Upper lobe of left lung (tissue), 6 donors: ENCODE results near the gene SDC3. TPM values are rescaled to one million over a fixed set of nuclear protein-coding genes. Genes with fewer than 3 reads are reported as not detected.

Source experiments
- ATAC-seq, 2 donors: fragments of 200-7000 bp; cut with Tn5 transposase; one replicate each; pipeline ENCODE4 v1.9.1; 2022; ENCODE audit warnings: mild to moderate bottlenecking in 2 of 2, moderate library complexity in 2 of 2; ENCODE audit not compliant: low FRiP score in 2 of 2
- DNase-seq, 2 donors: peaks; one replicate each; pipeline ENCODE4 v3.0.0-alpha.2; 2019 to 2020
- H3K27ac ChIP-seq, 4 donors: fragments of 200-600 bp; sonication (generic); one replicate each; pipeline ENCODE4 v1.5.1; 2016 to 2019
- H3K27me3 ChIP-seq, 4 donors: fragments of 200-600 bp; sonication (generic); one replicate each; pipeline ENCODE4 v1.5.1; 2017 to 2019
- H3K36me3 ChIP-seq, 4 donors: fragments of 200-600 bp; sonication (generic); one replicate each; pipeline ENCODE4 v1.5.1; 2016 to 2019
- H3K4me1 ChIP-seq, 4 donors: fragments of 200-600 bp; sonication (generic); one replicate each; pipeline ENCODE4 v1.5.1; 2018 to 2019
- H3K4me3 ChIP-seq, 4 donors: fragments of 200-600 bp; sonication (generic); one replicate each; pipeline ENCODE4 v1.5.1; 2017 to 2019; ENCODE audit warnings: mild to moderate bottlenecking in 2 of 4, moderate library complexity in 1 of 4
- H3K9me3 ChIP-seq, 4 donors: fragments of 200-600 bp; sonication (generic); one replicate each; pipeline ENCODE4 v1.5.1; 2018 to 2019
- CTCF ChIP-seq, 6 experiments: fragments of 450-650 bp in 4 of 6; fragments of 200-600 bp in 2 of 6; sonication (generic) in 2 of 6; IDR thresholded peaks; one replicate each; pipeline ENCODE4 v1.5.1; 2016 to 2019; ENCODE audit warnings: antibody characterized with exemption in 6 of 6
- EP300 ChIP-seq, 4 donors: sonication (generic); formaldehyde crosslinking; IDR thresholded peaks; one replicate each; pipeline ENCODE4 v1.5.1; 2017; ENCODE audit warnings: antibody characterized with exemption in 4 of 4, control low read depth in 2 of 4
- POLR2A ChIP-seq, 4 donors: fragments of 450-650 bp; IDR thresholded peaks; one replicate each; pipeline ENCODE4 v1.5.1; 2016 to 2017; ENCODE audit warnings: antibody characterized with exemption in 4 of 4, mild to moderate bottlenecking in 2 of 4
- POLR2AphosphoS5 ChIP-seq, 2 donors: sonication (generic); formaldehyde crosslinking; IDR thresholded peaks; one replicate each; pipeline ENCODE4 v1.5.1; 2017; ENCODE audit warnings: antibody characterized with exemption in 2 of 2
- WGBS, 2 donors: methylation state at CpG; one replicate each; pipeline ENCODE4 v1.1.5; 2017 to 2018; 5-methylcytosine and 5-hydroxymethylcytosine counted together
- total RNA-seq, 6 donors: library from RNA; depleted of rRNA in 4 of 6; stranded (reverse); fragments of >200 nt in 4 of 6; gene quantifications; one replicate each; pipeline versions ENCODE4 v1.1.0 to v1.2.1, GENCODE V29; 2016 to 2021
- donor health status: DM: no; HTN: no; CAD: no; lungs with moderate emphysema.
- donor health status: DM: no; HTN: yes; CAD: no; lungs with severe emphysema.

SDC3 gene
- 10 to 100 TPM; 15.8 to 65.8 (median 30.1) TPM for total RNA-seq

GRCh38 chr1:30908696-30909364 is at the start of gene SDC3:
Gene SDC3 (minus strand): TSS chr1:30908758. CDS start chr1:30908586, 172 bp downstream.
- Histone ChIP-seq H3K4me3 (peak within 1 kb of the TSS; percentile 39 to 63 (median 54)), H3K36me3 (no peaks in the 10 kb centered on the region), H3K9me3 (no peaks in the 10 kb centered on the region), H3K27me3 (peaks cover 0 to 1% (median 0%) of the 10 kb centered on the region in 4 donors), H3K4me1 (peaks cover 22 to 47% (median 36%) of the 10 kb centered on the region in 4 donors), H3K27ac (peak within 1 kb of the TSS; percentile 61 to 77 (median 68))
- peak in 1 of 2 donors; percentile 58 for ATAC-seq
- DNase-seq: peak in 1 of 2 donors; percentile 87
- 2 to 27% methylated on average over 5 to 13 of the region's 68 CpGs for WGBS, 2 donors
- TF ChIP-seq EP300 (IDR thresholded peaks at IDR 0.05) (no peak), POLR2A (IDR thresholded peaks at IDR 0.05) (no peak), POLR2AphosphoS5 (IDR thresholded peaks at IDR 0.05) (no peak), CTCF (IDR thresholded peaks at IDR 0.05) (no peak)

- DNase-seq (no peak), ATAC-seq (no peak)
- H3K9me3 ChIP-seq: no peaks in the 10 kb centered on the region
- H3K4me3 ChIP-seq: no peak overlapping the region
- peaks cover 15 to 68% (median 30%) of the 10 kb centered on the region in 4 donors for H3K36me3 ChIP-seq
- H3K27me3 ChIP-seq: no peaks in the 10 kb centered on the region
- H3K27ac ChIP-seq: no peak overlapping the region
- TF ChIP-seq EP300 (IDR thresholded peaks at IDR 0.05) (no peak), CTCF (IDR thresholded peaks at IDR 0.05) (no peak), POLR2A (IDR thresholded peaks at IDR 0.05) (no peak), POLR2AphosphoS5 (IDR thresholded peaks at IDR 0.05) (no peak)
- no peaks in the 10 kb centered on the region for H3K4me1 ChIP-seq
- 90 to 92% methylated on average over 4 of the region's 4 CpGs for WGBS, 2 donors
Measured at GRCh38 chr1:30957560-30958222, 49.1 kb upstream of the SDC3 start.

GRCh38 chr1:30955448-30956015 is 47.0 kb upstream of the SDC3 start:
- no peak for DNase-seq
- no peak for ATAC-seq
- no peak overlapping the region for H3K27ac ChIP-seq
- no peak for TF ChIP-seq POLR2AphosphoS5 (IDR thresholded peaks at IDR 0.05)
- no peak for TF ChIP-seq EP300 (IDR thresholded peaks at IDR 0.05)
- no peak for TF ChIP-seq POLR2A (IDR thresholded peaks at IDR 0.05)
- TF ChIP-seq CTCF (IDR thresholded peaks at IDR 0.05): no peak
- no peaks in the 10 kb centered on the region for H3K9me3 ChIP-seq
- no peaks in the 10 kb centered on the region for H3K4me1 ChIP-seq
- H3K4me3 ChIP-seq: no peak overlapping the region
- H3K27me3 ChIP-seq: no peaks in the 10 kb centered on the region
- peaks cover 26 to 69% (median 39%) of the 10 kb centered on the region in 4 donors for H3K36me3 ChIP-seq
- WGBS, 2 donors: 44 to 55% methylated on average over 1 of the region's 1 CpG

GRCh38 chr1:30953685-30954084 is 45.1 kb upstream of the SDC3 start:
- TF ChIP-seq EP300 (IDR thresholded peaks at IDR 0.05): no peak
- no peak for TF ChIP-seq CTCF (IDR thresholded peaks at IDR 0.05)
- TF ChIP-seq POLR2A (IDR thresholded peaks at IDR 0.05): no peak
- TF ChIP-seq POLR2AphosphoS5 (IDR thresholded peaks at IDR 0.05): no peak
- Histone ChIP-seq H3K4me3 (no peak overlapping the region), H3K9me3 (no peaks in the 10 kb centered on the region), H3K27me3 (no peaks in the 10 kb centered on the region), H3K4me1 (no peaks in the 10 kb centered on the region), H3K27ac (no peak overlapping the region), H3K36me3 (peaks cover 26 to 67% (median 52%) of the 10 kb centered on the region in 4 donors)
- 91 to 94% methylated on average over 11 of the region's 11 CpGs for WGBS, 2 donors
- ATAC-seq (no peak), DNase-seq (peak in 1 of 2 donors; percentile 6)
